HL-60 (cell line): ENCODE measurements around the gene AGMO.

Source experiments
- DNase-seq, 2 experiments: peaks; one replicate each; pipeline ENCODE4 v3.0.0-alpha.2; 2010 to 2020; ENCODE audit warnings: low read depth in 1 of 2, low spot score in 1 of 2
- H3K27ac ChIP-seq: fragments of 250-450 bp; sonication (Bioruptor Pico); replicated peaks from 2 replicates; pipeline ENCODE4 v1.5.1; 2020; ENCODE audit warnings: mild to moderate bottlenecking, moderate library complexity
- H3K27me3 ChIP-seq: fragments of 250-450 bp; sonication (Bioruptor Pico); 2 replicates; pipeline ENCODE4 v1.5.1; 2021; ENCODE audit warnings: mild to moderate bottlenecking, moderate library complexity; ENCODE audit not compliant: insufficient read depth, poor library complexity, severe bottlenecking
- H3K4me3 ChIP-seq: replicated peaks from 2 replicates; pipeline ENCODE4 v1.5.1; 2011; ENCODE audit warnings: mild to moderate bottlenecking, control low read depth, low read length; ENCODE audit not compliant: insufficient read depth
- GABPA ChIP-seq: IDR thresholded peaks from 2 replicates; pipeline ENCODE4 v1.6.1; 2012; ENCODE audit warnings: low read depth
- POLR2AphosphoS5 ChIP-seq: IDR thresholded peaks from 2 replicates; pipeline ENCODE4 v1.6.1; 2012; ENCODE audit warnings: low read depth
- SPI1 ChIP-seq: IDR thresholded peaks from 2 replicates; pipeline ENCODE4 v1.6.1; 2012; ENCODE audit warnings: low read depth, mild to moderate bottlenecking, borderline replicate concordance
- TF ChIP-seq, protein P1 (sequence below): IDR thresholded peaks from 2 replicates; pipeline ENCODE4 v1.6.1; 2012; ENCODE audit warnings: low read depth; ENCODE audit not compliant: insufficient replicate concordance
- TF ChIP-seq, protein P2 (sequence below): IDR thresholded peaks from one replicate; pipeline ENCODE4 v1.5.1; 2011; ENCODE audit warnings: low read length, control low read depth, inconsistent platforms; ENCODE audit not compliant: insufficient read depth

The AGMO gene

DNA sequence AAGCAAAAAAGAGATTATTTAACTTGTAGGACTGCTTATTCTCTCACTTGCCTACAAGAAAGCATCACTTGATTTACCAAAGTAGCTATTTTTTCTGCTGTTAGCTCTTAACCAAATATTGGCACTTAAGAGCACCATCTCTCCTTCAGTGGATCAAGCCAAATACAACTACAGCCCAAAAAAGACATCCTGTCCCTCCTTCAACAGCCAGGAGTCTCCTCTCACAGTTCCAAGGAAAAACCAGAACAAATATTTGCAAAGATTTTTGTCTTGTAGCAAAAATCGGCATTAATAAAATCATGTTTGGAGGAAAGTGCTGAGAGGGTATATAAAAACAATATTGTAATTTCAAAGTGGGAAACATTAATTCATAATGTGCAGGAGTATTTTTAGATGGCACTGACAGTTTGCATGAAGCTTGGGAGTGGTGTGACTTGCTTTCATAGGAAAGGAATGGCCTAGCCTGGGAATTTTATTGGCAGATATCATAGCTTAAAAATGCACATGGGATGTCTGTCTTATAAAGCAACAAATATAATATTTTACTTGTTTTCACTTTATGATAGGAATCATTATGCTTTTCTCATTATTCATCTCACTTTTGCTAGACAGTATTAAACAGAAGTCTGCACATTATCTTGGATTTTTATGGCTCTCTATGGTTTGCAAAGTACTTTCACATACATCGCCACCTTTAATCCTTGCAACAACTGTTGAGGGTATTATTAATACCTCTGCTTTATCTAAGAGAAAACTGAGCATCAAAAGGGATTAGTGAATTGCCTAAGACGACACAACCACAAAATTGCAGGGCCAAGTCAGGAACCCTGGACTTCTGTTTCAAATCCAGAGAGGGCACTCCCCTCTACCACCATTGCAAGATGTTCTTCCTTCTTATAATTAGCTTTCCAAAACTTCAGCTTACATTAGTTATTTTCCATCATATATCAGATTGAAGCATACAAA is 103.5 kb downstream of the AGMO start:
- Histone ChIP-seq H3K27me3 (no peaks in the 10 kb centered on the region), H3K27ac (no peak overlapping the region), H3K4me3 (no peak overlapping the region)
- TF ChIP-seq, protein P1, sequence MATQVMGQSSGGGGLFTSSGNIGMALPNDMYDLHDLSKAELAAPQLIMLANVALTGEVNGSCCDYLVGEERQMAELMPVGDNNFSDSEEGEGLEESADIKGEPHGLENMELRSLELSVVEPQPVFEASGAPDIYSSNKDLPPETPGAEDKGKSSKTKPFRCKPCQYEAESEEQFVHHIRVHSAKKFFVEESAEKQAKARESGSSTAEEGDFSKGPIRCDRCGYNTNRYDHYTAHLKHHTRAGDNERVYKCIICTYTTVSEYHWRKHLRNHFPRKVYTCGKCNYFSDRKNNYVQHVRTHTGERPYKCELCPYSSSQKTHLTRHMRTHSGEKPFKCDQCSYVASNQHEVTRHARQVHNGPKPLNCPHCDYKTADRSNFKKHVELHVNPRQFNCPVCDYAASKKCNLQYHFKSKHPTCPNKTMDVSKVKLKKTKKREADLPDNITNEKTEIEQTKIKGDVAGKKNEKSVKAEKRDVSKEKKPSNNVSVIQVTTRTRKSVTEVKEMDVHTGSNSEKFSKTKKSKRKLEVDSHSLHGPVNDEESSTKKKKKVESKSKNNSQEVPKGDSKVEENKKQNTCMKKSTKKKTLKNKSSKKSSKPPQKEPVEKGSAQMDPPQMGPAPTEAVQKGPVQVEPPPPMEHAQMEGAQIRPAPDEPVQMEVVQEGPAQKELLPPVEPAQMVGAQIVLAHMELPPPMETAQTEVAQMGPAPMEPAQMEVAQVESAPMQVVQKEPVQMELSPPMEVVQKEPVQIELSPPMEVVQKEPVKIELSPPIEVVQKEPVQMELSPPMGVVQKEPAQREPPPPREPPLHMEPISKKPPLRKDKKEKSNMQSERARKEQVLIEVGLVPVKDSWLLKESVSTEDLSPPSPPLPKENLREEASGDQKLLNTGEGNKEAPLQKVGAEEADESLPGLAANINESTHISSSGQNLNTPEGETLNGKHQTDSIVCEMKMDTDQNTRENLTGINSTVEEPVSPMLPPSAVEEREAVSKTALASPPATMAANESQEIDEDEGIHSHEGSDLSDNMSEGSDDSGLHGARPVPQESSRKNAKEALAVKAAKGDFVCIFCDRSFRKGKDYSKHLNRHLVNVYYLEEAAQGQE = no peak
- TF ChIP-seq GABPA (no peak), POLR2AphosphoS5 (no peak), SPI1 (no peak)
- TF ChIP-seq, protein P2, sequence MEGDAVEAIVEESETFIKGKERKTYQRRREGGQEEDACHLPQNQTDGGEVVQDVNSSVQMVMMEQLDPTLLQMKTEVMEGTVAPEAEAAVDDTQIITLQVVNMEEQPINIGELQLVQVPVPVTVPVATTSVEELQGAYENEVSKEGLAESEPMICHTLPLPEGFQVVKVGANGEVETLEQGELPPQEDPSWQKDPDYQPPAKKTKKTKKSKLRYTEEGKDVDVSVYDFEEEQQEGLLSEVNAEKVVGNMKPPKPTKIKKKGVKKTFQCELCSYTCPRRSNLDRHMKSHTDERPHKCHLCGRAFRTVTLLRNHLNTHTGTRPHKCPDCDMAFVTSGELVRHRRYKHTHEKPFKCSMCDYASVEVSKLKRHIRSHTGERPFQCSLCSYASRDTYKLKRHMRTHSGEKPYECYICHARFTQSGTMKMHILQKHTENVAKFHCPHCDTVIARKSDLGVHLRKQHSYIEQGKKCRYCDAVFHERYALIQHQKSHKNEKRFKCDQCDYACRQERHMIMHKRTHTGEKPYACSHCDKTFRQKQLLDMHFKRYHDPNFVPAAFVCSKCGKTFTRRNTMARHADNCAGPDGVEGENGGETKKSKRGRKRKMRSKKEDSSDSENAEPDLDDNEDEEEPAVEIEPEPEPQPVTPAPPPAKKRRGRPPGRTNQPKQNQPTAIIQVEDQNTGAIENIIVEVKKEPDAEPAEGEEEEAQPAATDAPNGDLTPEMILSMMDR = no peak
- no peak for DNase-seq

DNA sequence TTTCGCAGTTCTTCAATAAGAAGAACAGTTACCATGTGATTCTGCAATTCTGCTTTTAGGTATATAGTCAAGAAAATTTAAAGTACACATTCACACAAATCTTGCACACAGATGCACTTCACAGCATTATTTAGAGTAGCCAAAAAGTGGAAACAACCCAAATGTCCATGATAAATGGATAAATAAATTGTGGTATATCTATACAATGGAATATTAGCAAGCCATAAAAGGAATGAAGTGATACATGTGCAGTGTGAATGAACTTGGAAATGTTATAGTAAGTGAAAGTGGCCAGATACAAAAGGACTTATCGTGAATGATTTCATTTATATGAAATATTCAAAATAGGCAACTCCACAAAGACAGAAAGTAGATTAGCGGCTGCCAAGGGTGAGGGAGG is 109.1 kb downstream of the AGMO start:
- no peak for TF ChIP-seq GABPA
- TF ChIP-seq, protein P2 = no peak
- TF ChIP-seq POLR2AphosphoS5 = no peak
- no peak for TF ChIP-seq SPI1
- TF ChIP-seq, protein P1 = no peak
- Histone ChIP-seq H3K27me3 (no peaks in the 10 kb centered on the region), H3K27ac (no peak overlapping the region), H3K4me3 (no peak overlapping the region)
- DNase-seq = no peak

DNA sequence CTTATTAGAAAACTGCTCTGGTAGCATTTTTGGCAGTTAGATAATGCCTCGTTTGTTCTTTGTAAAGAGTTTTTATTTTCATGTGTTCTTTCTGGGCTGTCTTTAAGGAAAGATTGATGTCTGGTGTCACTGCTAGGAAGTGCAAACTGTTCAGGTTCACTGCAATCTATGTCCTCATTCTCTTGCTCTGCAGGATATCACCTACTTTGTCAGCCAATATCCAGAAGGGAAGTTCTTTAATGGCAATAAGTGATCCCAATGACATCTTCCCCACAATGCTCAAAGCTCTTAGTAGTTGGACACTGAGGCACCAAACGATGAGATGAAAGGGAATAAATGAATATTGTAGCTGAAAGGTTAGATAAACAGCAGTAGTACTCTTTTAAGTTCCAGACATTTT is 115.1 kb downstream of the AGMO start:
- no peak overlapping the region for H3K4me3 ChIP-seq
- TF ChIP-seq POLR2AphosphoS5 = no peak
- TF ChIP-seq GABPA = no peak
- TF ChIP-seq, protein P1 = no peak
- no peak for TF ChIP-seq SPI1
- TF ChIP-seq, protein P2 = no peak
- no peak for DNase-seq
- H3K27me3 ChIP-seq = no peaks in the 10 kb centered on the region
- no peak overlapping the region for H3K27ac ChIP-seq
